Body of pancreas (tissue), 4 donors: Measurements from ENCODE around the gene PISD.

Experiments used
- POLR2A ChIP-seq, 3 donors: fragments of 450-650 bp; IDR thresholded peaks; one replicate each; pipeline ENCODE4 v1.6.1; 2016; ENCODE audit warnings: antibody characterized with exemption in 3 of 3, mild to moderate bottlenecking in 2 of 3
- TF ChIP-seq, protein P1 (sequence below), 7 experiments: fragments of 450-650 bp in 4 of 7; fragments of 200-600 bp in 3 of 7; sonication (generic) in 3 of 7; IDR thresholded peaks; one replicate each; pipeline ENCODE4 v1.5.1; 2016 to 2019; ENCODE audit warnings: antibody characterized with exemption in 7 of 7

DNA sequence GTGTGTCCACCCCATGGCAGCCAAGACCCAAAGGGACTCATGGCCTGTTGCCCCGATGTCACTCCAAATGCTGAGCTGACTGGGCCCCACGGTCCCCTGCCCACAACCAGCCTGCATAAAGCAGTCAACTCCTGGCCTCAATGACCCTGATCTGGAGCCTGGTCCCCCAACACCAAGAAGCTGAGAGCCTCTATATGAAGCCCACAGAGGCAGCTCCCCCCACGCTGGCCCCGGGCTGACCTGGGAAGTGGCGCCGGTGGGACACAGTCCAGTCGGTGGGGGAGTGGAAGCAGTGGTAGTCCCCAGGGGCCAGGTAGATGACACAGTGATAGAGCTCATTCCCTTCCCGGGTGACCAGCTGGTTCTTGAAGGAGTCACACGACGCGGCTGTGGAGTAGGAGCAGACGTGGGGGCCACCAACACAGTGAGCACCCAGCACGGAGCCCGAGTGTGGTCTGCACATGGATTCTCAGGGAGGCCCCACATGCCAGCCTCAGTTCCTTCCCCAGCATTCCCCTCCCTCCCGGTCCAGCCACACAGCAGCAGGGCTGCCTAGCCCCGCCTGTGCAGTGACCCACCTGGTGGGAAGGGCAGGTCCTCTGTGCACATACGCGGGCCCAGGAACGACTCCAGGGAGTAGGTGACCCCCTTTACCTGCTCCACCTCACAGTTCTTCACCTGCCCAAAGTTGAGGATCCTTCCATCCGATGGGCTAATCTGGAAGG, 41.1 kb downstream of the PISD start:
- TF ChIP-seq, protein P1, sequence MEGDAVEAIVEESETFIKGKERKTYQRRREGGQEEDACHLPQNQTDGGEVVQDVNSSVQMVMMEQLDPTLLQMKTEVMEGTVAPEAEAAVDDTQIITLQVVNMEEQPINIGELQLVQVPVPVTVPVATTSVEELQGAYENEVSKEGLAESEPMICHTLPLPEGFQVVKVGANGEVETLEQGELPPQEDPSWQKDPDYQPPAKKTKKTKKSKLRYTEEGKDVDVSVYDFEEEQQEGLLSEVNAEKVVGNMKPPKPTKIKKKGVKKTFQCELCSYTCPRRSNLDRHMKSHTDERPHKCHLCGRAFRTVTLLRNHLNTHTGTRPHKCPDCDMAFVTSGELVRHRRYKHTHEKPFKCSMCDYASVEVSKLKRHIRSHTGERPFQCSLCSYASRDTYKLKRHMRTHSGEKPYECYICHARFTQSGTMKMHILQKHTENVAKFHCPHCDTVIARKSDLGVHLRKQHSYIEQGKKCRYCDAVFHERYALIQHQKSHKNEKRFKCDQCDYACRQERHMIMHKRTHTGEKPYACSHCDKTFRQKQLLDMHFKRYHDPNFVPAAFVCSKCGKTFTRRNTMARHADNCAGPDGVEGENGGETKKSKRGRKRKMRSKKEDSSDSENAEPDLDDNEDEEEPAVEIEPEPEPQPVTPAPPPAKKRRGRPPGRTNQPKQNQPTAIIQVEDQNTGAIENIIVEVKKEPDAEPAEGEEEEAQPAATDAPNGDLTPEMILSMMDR (IDR thresholded peaks at IDR 0.05), result no peak
- TF ChIP-seq POLR2A (IDR thresholded peaks at IDR 0.05), result no peak
